GM10847 (cell line): ENCODE results near the gene FBN1.

ENCODE experiments used
- POLR2A ChIP-seq: IDR thresholded peaks from 2 replicates; pipeline ENCODE4 v1.6.1; 2011; ENCODE audit not compliant: insufficient read length; ENCODE audit errors: extremely low read depth

Gene FBN1

GRCh38 chr15:48533982-48534381 lies 111.5 kb downstream of the FBN1 start:
- TF ChIP-seq POLR2A, result no peak

- TF ChIP-seq POLR2A, result no peak
These were observed 112.6 kb downstream of the FBN1 start for GRCh38 chr15:48532946-48533345.

- TF ChIP-seq POLR2A, result no peak
These were observed 115.0 kb downstream of the FBN1 start for GRCh38 chr15:48530528-48530927.

- no peak for TF ChIP-seq POLR2A
These were observed 116.6 kb downstream of the FBN1 start for GRCh38 chr15:48528921-48529320.

GRCh38 chr15:48527517-48527916 lies 118.0 kb downstream of the FBN1 start:
- TF ChIP-seq POLR2A, result no peak

- no peak for TF ChIP-seq POLR2A
These were observed 122.6 kb downstream of the FBN1 start for GRCh38 chr15:48522911-48523310.

- no peak for TF ChIP-seq POLR2A
These were observed 123.4 kb downstream of the FBN1 start for GRCh38 chr15:48522123-48522522.

- no peak for TF ChIP-seq POLR2A
These were observed 124.9 kb downstream of the FBN1 start for GRCh38 chr15:48520376-48521155.

GRCh38 chr15:48516121-48516520 lies 129.4 kb downstream of the FBN1 start:
- TF ChIP-seq POLR2A, result no peak

- TF ChIP-seq POLR2A, result no peak
These were observed 130.0 kb downstream of the FBN1 start for GRCh38 chr15:48515500-48515899.

GRCh38 chr15:48514103-48514816 lies 131.2 kb downstream of the FBN1 start:
- no peak for TF ChIP-seq POLR2A

GRCh38 chr15:48510976-48511375 lies 134.5 kb downstream of the FBN1 start:
- TF ChIP-seq POLR2A, result no peak

GRCh38 chr15:48507416-48508065 lies 138.0 kb downstream of the FBN1 start:
- TF ChIP-seq POLR2A, result no peak

- no peak for TF ChIP-seq POLR2A
These were observed 140.4 kb downstream of the FBN1 start for GRCh38 chr15:48505067-48505466.

GRCh38 chr15:48501208-48501607 lies 144.3 kb downstream of the FBN1 start:
- no peak for TF ChIP-seq POLR2A

GRCh38 chr15:48500595-48500994 lies 144.9 kb downstream of the FBN1 start:
- no peak for TF ChIP-seq POLR2A

GRCh38 chr15:48499978-48500377 lies 145.5 kb downstream of the FBN1 start:
- no peak for TF ChIP-seq POLR2A

GRCh38 chr15:48498828-48499227 lies 146.7 kb downstream of the FBN1 start:
- TF ChIP-seq POLR2A, result no peak
